AG20443 (cell line): ENCODE data around the gene HOMER3.

Source experiments
- DNase-seq: peaks from one replicate; pipeline ENCODE4 v3.0.0; 2012; ENCODE audit warnings: low spot score, mixed read lengths

Gene HOMER3

GRCh38 chr19:18940769-18941627, at the start of gene HOMER3:
Gene HOMER3, minus strand, starts transcription at chr19:18941217. Its CDS starts 2,235 bp downstream, at chr19:18938982.
- DNase-seq: peak; percentile 95

GRCh38 chr19:18990128-18990708, 49.2 kb upstream of the HOMER3 start:
- no peak for DNase-seq

GRCh38 chr19:18989316-18989715, 48.3 kb upstream of the HOMER3 start:
- no peak for DNase-seq

- no peak for DNase-seq
Observed at GRCh38 chr19:18987456-18987855, 46.4 kb upstream of the HOMER3 start.

GRCh38 chr19:18985257-18985656, 44.2 kb upstream of the HOMER3 start:
- DNase-seq: no peak

GRCh38 chr19:18984251-18984650, 43.2 kb upstream of the HOMER3 start:
- DNase-seq: no peak

GRCh38 chr19:18982669-18983068, 41.7 kb upstream of the HOMER3 start:
- no peak for DNase-seq

- DNase-seq: no peak
Observed at GRCh38 chr19:18980432-18981020, 39.5 kb upstream of the HOMER3 start.

- DNase-seq: no peak
Observed at GRCh38 chr19:18978616-18979015, 37.6 kb upstream of the HOMER3 start.

- DNase-seq: no peak
Observed at GRCh38 chr19:18975869-18976268, 34.9 kb upstream of the HOMER3 start.

GRCh38 chr19:18975011-18975410, 34.0 kb upstream of the HOMER3 start:
- no peak for DNase-seq

- DNase-seq: no peak
Observed at GRCh38 chr19:18972851-18973250, 31.8 kb upstream of the HOMER3 start.

GRCh38 chr19:18972301-18972811, 31.3 kb upstream of the HOMER3 start:
- DNase-seq: peak; percentile 31

- DNase-seq: no peak
Observed at GRCh38 chr19:18969931-18970659, 29.1 kb upstream of the HOMER3 start.

GRCh38 chr19:18967358-18968146, 26.5 kb upstream of the HOMER3 start:
- DNase-seq: peak; percentile 62

GRCh38 chr19:18966307-18966706, 25.3 kb upstream of the HOMER3 start:
- no peak for DNase-seq

GRCh38 chr19:18964121-18964520, 23.1 kb upstream of the HOMER3 start:
- DNase-seq: no peak

- no peak for DNase-seq
Observed at GRCh38 chr19:18961767-18962620, 21.0 kb upstream of the HOMER3 start.

GRCh38 chr19:18960370-18960769, 19.4 kb upstream of the HOMER3 start:
- DNase-seq: no peak

GRCh38 chr19:18955042-18955441, 14.0 kb upstream of the HOMER3 start:
- DNase-seq: no peak
